GM19452 (cell line): ENCODE results near the gene SLC25A17.
"Not testable (repeated sequence)": the region's sequence is repeated elsewhere in the genome, so short reads cannot be mapped to it uniquely, and the experiment has no call there.

Source experiments
- ATAC-seq: cut with Tn5 transposase; IDR thresholded peaks from one replicate; pipeline ENCODE4 v1.9.1; 2021; ENCODE audit not compliant: unreplicated experiment

The SLC25A17 gene

DNA sequence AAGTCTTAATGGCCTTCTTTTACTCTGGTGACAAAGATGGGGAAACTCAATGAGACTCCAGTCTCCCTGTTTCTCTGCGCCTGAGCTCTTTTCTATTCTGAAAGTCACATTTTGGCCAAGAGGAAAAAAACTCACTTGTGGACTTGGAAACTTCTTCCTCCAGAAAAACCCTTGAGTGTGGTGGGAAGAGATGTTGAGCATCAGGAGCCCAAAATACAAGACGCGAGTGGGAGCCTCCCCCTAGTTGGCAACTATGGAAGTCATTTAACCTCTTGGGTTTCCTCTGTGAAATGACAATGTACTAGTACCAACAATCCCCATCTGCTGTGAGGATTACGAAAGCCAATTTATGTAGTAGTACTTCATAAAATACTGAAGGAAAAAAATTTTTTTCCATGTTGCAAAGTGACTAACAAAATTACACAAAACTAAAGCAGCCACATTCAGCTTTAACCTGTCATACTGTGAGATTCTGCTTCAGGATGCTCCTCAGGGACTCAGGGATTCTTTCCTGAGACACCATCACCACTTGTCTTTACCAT lies 524 bp upstream of the SLC25A17 start:
- ATAC-seq: no peak

DNA sequence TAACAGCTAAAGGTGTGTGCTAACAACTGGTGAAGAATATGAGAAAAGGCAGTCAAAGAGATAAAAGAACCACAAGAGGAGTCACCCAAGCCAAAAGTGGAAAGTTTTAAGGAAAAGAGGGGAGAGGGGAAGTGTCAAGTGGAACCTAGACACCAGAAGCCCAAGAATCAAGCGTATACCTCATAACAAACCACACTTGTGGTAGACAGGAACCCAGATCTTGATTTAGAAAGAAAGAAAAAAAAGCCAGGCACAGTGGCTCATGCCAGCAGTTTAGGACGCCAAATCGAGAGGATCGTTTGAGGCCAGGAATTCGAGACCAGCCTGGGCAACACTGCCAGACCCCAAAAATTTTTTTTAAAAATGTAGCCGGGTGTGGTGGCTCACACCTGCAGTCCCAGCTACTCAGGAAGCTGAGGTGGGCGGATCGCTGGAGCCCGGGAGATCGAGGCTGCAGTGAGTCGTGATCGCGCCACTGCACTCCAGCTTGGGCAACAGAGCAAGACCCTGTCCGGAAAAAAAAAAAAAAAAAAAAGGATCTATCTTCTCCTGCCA lies 877 bp downstream of the SLC25A17 start:
- no peak for ATAC-seq

DNA sequence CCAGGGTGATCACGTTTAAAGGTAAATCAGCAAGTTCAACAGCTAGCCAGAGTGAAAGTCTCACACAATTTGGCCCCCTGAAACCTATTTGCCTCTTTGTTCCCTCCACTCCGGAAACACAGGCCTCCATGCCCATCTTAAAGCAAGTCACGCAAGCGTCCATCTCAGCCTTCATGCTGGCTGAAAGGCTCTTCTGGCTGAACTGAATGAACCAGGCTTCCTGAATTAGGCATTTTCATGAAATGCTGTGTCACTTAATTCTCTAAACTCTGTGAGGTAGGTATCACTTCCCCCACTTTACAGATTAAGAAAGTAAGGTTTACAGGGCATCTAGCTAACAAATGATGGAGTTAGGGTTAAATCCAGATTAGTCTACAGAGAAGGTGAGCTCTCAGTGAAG lies 1.4 kb downstream of the SLC25A17 start:
- ATAC-seq: no peak

GRCh38 chr22:40813912-40814315 lies 5.2 kb downstream of the SLC25A17 start:
- no peak for ATAC-seq

DNA sequence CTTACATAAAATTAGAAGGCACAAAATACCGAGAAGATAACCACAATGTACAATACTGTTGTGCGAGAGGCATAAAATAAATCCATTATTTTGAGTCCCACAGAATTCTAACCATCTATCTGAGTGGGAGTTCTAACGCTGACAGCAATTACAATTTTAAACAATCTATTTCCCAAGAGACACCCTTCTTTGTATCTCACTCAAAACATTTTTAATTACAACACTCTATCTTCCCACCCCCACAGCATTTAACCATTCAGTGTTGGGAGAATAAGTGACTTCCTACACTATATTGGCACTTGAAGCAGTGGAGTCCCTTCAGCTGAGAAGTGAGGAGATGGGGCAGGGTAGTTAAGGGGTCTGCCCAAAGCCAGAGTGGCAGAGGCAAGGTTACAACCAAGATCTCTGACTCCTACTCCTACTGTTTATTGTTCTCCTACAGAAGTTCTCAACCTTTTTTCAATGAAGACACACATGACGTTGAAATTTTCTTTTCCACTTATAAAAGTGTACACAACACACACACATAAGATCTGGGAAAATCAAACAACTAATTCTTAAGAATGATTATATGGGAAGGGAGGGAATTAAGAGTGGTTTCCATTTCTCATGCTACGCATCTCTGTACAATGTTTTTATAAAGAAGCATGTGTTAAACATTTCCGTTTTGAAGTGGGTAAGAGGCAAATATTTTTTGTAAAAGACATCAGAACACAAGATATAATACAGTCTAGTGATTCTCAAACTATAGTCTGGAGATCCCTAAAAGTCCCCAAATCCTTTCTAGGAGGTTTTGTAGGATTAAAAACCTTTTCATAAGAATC lies 10.9 kb downstream of the SLC25A17 start:
- ATAC-seq: no peak

GRCh38 chr22:40806711-40807110 lies 12.4 kb downstream of the SLC25A17 start:
- no peak for ATAC-seq

GRCh38 chr22:40805699-40806203 lies 13.4 kb downstream of the SLC25A17 start:
- ATAC-seq: no peak

DNA sequence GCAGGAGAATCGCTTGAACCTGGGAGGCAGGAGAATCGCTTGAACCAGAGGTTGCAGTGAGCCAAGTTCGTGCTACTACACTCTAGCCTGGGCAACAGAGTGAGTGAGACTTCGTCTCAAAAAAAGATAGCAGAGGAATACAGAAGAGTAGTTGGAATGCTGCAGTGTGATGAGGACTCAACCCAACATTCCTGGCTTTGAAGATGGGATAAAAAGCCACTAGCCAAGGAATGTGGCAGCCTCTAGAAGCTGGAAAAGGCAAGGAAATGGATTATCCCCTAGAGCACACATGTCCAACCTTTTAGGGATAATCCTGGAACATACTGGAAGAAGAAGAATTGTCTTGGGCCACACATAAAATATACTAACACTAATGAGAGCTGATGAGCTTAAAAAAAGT lies 13.9 kb downstream of the SLC25A17 start:
- ATAC-seq: no peak

DNA sequence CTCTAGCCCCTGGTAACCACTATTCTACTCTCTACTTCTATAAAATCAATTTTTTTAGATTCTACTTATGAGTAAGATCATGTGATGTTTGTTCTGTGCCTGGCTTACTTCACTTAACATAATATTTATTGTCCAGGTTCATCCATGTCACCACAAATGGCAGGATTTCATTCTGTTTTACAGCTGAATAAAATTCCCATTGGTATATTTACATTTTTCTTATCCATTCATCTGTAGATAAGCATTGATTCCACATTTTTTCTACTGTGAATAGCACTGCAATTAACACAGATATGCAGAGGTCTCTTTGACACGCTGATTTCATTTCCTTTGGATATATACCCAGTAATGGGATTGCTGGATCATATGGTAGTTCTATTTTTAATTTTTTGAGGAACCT lies 15.8 kb downstream of the SLC25A17 start:
- no peak for ATAC-seq

- ATAC-seq: no peak
Observed at GRCh38 chr22:40799008-40799407, 20.1 kb downstream of the SLC25A17 start.

DNA sequence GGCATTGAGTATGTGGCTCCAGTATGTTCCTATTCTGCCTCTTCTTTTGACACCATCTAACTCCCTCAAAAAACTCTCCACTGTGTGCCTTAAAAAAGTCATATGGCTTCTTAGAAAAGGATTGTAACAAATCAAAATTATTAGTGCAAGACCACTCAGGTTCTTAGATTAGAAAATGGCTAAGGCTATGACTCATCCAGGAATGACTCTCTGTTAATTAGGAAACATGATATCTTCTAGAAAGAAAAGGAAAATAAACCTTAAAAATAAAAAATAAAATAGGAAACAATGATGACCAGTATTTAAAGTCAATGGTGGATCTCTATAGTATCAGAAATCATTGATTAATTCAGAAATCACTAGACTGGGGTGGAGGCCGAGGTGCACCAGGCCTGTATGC lies 21.7 kb downstream of the SLC25A17 start:
- ATAC-seq: no peak

- ATAC-seq: no peak
Observed at GRCh38 chr22:40792451-40792850, 26.7 kb downstream of the SLC25A17 start.

- no peak for ATAC-seq
Observed at GRCh38 chr22:40791241-40791640, 27.9 kb downstream of the SLC25A17 start.

DNA sequence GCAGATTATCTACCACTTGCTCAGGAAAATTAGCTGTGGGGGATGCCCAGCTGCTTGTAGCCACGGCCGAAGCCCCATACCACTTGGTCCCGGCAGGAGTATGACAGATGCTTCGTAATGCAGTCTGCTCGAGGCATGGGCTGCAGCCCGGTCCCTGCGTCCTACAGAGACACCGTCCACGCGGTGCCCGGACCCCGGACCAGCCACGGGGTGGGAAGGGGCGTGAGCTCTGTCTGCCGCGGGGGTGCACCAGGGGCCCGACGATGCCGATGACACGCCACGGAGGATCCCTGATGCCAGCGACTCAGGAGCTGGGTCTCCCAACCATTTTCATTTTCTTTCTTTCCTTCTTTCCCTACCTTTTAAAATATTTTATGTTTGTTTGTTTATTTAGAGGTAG lies 30.0 kb downstream of the SLC25A17 start:
- no peak for ATAC-seq

DNA sequence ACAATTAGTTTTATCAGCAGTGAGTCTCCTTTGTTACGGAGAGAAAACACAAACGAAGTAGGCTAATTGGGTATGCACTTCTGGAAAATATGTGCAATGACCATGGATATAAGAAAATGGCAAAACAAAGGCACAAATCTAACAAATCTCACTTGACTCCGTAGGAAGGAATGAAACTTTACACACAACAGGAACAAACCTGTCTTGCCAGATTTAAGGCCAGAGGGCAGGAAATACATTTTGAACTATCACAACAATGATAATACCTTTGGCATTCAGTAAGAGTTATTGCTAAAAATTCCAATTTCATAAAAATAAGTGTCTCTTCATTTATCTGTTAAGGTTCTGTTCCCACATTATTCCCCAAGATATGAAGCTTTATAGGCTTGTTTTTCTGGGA lies 36.6 kb downstream of the SLC25A17 start:
- ATAC-seq: no peak

DNA sequence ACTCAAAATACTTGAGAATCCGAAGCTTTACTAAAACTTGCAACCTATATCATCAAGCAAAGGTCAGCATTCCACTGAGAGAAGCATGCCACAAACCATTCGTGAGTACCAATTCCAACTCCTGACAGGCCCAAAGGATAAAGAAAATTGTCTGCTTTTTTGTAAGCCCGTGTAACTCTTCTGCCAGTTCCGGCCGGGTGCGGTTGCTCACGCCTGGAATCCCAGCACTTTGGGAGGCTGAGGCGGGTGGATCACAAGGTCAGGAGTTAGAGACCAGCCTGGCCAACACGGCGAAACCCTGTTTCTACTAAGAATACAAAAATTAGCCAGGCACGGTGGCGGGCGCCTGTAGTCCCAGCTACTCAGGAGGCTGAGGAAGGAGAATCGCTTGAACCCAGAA lies 37.4 kb downstream of the SLC25A17 start:
- not testable (repeated sequence) for ATAC-seq

DNA sequence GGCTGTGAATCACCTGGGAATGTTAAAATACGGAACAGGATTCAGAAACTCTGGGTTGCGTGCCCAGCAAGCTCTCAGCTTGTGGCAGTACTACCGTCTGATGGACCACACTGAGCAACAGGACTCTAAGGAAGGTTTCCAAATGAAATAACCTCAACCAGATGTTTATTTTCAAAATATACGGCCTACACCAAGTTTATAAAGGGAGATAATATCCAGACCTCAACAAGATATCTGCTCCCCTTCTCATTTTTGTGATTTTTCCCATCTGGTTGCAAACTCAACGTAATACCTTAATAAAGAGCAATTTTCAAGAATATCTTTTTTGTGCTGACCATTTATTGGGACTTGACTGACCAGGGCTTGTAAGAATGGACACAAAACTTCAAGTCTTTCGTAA lies 49.4 kb downstream of the SLC25A17 start:
- no peak for ATAC-seq

- no peak for ATAC-seq
Observed at GRCh38 chr22:40768206-40768605, 50.9 kb downstream of the SLC25A17 start.

DNA sequence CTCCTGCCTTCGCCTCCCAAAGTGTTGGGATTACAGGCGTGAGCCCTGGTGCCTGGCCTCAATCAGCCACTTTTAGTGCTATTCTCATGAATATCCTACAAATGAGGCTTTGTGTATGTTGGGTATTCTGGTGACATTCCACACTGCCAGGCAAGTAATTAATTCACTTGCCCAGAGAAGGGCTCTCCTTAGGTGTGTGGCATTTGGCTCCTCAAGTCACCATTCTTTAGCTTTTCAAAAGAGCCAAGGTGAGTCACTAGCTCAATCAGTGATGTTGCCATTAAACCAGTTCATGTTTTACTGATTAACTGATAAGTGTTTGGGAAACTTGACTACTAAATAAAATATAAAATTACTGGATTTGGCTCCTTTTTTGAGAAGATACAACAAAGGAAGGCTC lies 52.2 kb downstream of the SLC25A17 start:
- no peak for ATAC-seq

DNA sequence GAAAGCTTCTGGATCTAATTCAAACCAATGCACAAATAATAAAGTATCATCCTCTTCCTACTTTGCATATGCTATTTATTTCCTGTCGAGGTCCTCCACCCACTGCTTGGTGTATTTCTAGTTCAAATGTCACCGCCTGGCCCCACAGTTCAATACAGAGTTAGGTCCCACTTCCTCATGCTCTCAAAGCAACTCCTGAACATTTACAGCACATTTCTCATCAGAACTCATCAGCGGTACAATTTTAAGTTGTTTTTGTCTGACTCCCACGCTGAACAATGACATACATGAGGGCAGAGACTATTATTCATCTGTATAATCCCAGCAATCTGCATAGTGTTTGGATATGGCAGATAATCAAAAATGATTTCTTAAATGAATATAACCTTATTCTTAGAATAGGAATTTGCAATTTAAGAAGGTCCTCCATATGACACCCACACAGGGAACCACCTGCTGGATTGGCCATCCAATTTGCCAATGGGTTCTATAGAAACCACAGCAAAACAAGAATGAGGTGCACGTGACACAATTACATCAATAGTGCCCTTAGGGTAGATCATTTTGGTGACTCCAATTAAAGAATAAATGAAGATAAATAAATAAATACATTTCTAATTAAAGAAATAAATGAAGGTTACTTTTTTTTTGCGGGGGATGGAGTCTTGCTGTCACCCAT lies 54.2 kb downstream of the SLC25A17 start:
- no peak for ATAC-seq

- no peak for ATAC-seq
Observed at GRCh38 chr22:40759294-40759840, 59.8 kb downstream of the SLC25A17 start.
